Muscle layer of duodenum (tissue), 2 donors: ENCODE measurements around the gene MYH15.

Source experiments
- H3K27ac ChIP-seq: one replicate; pipeline ENCODE4 v1.7.0; 2013; ENCODE audit warnings: mild to moderate bottlenecking, low read length
- H3K27me3 ChIP-seq: one replicate; pipeline ENCODE4 v1.7.0; 2013; ENCODE audit warnings: low read depth, mild to moderate bottlenecking, control low read depth, low read length
- H3K36me3 ChIP-seq, 2 donors: one replicate each; pipeline ENCODE4 v1.7.0; 2013; ENCODE audit warnings: low read length in 2 of 2, control low read depth in 1 of 2, mild to moderate bottlenecking in 1 of 2; ENCODE audit not compliant: insufficient read depth in 2 of 2, control insufficient read depth in 1 of 2
- H3K4me1 ChIP-seq, 2 donors: one replicate each; pipeline ENCODE4 v1.7.0; 2013; ENCODE audit warnings: low read length in 2 of 2, mild to moderate bottlenecking in 2 of 2, control low read depth in 1 of 2, moderate library complexity in 1 of 2; ENCODE audit not compliant: insufficient read depth in 2 of 2, control insufficient read depth in 1 of 2
- H3K4me3 ChIP-seq, 2 donors: one replicate each; pipeline ENCODE4 v1.7.0; 2013; ENCODE audit warnings: low read length in 2 of 2, low read depth in 1 of 2, mild to moderate bottlenecking in 1 of 2
- H3K9me3 ChIP-seq, 2 donors: one replicate each; pipeline ENCODE4 v1.7.0; 2013; ENCODE audit warnings: low read length in 2 of 2, control low read depth in 1 of 2, mild to moderate bottlenecking in 1 of 2; ENCODE audit not compliant: control insufficient read depth in 1 of 2
- donor health status: healthy.

The MYH15 gene

DNA sequence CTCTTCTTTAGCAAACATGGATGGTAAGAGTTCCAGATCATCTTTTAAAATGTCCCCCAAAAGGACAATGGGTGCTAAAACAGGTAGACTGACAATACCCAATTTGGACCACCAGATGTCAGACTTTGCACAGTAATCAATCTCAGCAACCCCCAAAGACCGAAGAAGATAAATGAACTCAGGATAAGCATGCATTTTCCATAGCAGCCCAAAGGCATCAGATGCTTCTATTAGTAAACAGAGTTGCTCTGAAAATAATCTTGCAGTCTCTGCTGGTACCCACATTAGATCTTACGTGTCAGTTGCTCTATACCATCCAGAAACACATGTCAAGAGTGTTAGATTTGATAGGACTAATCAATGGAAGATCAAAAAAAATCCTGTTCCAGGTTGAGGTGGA is 20.6 kb downstream of the MYH15 start:
- Histone ChIP-seq H3K9me3 (no peaks in the 10 kb centered on the region), H3K4me3 (no peak overlapping the region), H3K36me3 (no peaks in the 10 kb centered on the region), H3K4me1 (peaks cover 0 to 10% of the 10 kb centered on the region in 2 donors), H3K27ac (no peak overlapping the region), H3K27me3 (no peaks in the 10 kb centered on the region)

DNA sequence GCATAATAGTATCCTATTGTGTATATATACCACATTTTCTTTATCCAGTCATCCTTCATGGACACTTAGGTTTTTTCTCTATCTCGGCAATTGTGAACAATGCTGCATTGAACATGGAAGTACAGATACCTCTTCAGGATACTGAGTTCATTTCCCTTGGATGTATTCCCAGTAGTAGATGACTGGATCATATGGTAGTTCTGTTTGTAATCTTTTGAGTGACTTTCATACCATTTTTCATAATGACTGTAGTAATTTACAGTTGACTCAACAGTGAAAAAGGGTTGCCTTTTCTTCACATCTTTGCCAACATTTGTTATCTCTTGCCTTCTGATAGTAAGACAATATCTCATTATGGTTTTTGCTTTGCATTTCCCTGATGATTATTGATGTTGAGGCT is 21.8 kb downstream of the MYH15 start:
- Histone ChIP-seq H3K36me3 (no peaks in the 10 kb centered on the region), H3K27ac (no peak overlapping the region), H3K4me1 (peaks cover 0 to 9% of the 10 kb centered on the region in 2 donors), H3K9me3 (no peaks in the 10 kb centered on the region), H3K27me3 (no peaks in the 10 kb centered on the region), H3K4me3 (no peak overlapping the region)

DNA sequence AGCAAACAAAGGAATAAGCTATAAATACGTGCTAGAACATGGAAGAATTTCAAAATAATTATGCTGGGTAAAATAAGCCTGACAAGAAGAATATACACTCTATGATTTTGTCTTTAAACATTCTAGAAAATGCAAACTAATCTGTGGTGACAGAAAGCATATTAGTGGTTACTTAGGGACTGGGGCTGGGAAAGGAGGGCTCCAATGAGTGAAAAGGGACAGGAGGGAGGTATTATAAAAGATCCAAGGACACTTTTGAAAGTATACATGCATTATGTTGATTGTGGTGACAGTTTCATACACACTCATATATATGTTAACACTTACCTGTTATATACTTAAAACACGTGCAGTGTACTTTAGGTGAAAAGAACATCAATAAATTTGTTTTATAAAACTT is 23.0 kb downstream of the MYH15 start:
- H3K27me3 ChIP-seq, result no peaks in the 10 kb centered on the region
- no peaks in the 10 kb centered on the region for H3K36me3 ChIP-seq
- H3K9me3 ChIP-seq, result no peaks in the 10 kb centered on the region
- H3K27ac ChIP-seq, result no peak overlapping the region
- peaks cover 0 to 9% of the 10 kb centered on the region in 2 donors for H3K4me1 ChIP-seq
- H3K4me3 ChIP-seq, result no peak overlapping the region

DNA sequence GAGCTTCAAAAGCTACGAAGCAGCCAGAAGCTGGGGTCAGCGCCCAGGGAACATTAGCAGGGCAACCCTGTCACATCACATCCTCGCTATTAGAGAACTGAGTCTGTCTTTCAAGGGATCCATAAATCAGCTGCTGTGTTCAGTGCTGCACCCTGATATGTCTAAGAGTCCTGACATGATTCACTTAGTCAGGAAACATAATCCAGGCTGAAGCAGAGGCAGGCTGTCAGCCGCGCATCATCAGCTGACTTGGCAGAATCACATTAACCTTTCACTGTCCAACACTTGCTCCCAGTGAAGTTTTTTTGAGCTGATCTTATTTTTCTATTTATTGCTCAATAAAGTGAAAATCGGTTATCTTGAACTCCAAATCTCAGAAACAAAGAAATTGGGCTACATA is 23.5 kb downstream of the MYH15 start:
- Histone ChIP-seq H3K27ac (no peak overlapping the region), H3K36me3 (no peaks in the 10 kb centered on the region), H3K4me3 (no peak overlapping the region), H3K9me3 (no peaks in the 10 kb centered on the region), H3K4me1 (peaks cover 0 to 9% of the 10 kb centered on the region in 2 donors), H3K27me3 (no peaks in the 10 kb centered on the region)

DNA sequence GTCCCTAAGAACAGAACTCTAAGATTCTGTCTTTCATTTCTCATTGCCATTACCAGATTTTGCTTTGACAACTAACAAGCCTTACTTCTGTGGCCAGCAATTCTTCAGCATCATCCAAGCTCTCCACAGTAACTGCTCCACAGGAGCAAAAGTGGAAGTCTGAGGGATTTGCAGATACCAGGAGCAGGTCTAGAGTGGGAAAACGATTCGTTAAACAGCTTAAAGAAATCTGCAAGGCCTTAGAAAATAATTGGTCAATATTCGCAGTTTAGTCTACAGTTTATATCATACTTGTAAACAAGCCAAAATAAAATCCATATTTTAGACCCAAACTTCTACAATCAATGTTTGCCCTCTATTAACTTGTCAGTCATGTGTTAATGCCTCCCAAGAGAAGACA is 24.1 kb downstream of the MYH15 start:
- no peak overlapping the region for H3K4me3 ChIP-seq
- no peak overlapping the region for H3K27ac ChIP-seq
- no peaks in the 10 kb centered on the region for H3K27me3 ChIP-seq

DNA sequence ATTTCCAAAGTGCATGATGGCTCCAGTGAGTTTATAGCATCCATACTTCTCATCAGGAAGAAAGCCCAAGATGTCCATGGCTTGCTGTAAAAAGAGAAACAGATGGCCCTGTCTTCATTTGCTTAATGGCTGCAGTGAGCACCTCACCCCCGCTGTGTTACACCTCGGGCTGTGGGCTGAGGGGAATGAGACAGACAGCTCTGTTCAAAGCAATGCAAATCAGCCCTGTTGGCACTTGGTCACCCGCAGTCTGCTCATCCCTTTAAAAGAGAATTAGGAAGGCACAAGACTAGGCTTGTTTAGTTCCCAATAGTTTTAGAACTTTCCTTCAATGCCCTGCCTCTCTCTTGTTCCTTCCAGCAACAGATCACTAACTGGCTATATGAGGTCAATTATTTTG is 25.2 kb downstream of the MYH15 start:
- Histone ChIP-seq H3K9me3 (no peaks in the 10 kb centered on the region), H3K4me3 (no peak overlapping the region), H3K36me3 (no peaks in the 10 kb centered on the region), H3K27me3 (no peaks in the 10 kb centered on the region), H3K4me1 (peaks cover 0 to 9% of the 10 kb centered on the region in 2 donors), H3K27ac (no peak overlapping the region)

More for the DNA sequence above, 24.1 kb downstream of the MYH15 start:
- H3K9me3 ChIP-seq, result no peaks in the 10 kb centered on the region
- peaks cover 0 to 9% of the 10 kb centered on the region in 2 donors for H3K4me1 ChIP-seq
- H3K36me3 ChIP-seq, result no peaks in the 10 kb centered on the region

DNA sequence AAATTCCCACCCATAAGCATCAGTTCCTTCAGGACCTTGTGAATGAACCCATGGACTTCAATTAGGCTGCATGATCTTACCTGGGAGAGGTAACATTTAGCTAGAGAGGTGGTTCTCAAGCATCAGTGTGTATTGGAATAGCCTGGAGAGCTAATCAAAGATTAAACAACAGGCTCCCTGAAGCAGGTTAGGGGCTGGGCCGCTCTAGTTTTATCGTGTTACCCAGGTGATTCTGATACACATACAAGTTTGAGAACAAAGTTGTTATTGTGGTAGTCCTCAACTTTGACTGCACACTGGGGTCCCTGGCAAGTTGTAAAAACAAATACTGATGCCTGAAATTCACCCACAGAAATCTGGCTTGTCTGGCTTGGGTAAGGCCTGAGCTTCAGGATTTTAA is 31.2 kb downstream of the MYH15 start:
- no peaks in the 10 kb centered on the region for H3K36me3 ChIP-seq
- H3K4me1 ChIP-seq, result no peaks in the 10 kb centered on the region
- H3K4me3 ChIP-seq, result no peak overlapping the region
- H3K27ac ChIP-seq, result no peak overlapping the region
- H3K9me3 ChIP-seq, result no peaks in the 10 kb centered on the region
- H3K27me3 ChIP-seq, result no peaks in the 10 kb centered on the region

DNA sequence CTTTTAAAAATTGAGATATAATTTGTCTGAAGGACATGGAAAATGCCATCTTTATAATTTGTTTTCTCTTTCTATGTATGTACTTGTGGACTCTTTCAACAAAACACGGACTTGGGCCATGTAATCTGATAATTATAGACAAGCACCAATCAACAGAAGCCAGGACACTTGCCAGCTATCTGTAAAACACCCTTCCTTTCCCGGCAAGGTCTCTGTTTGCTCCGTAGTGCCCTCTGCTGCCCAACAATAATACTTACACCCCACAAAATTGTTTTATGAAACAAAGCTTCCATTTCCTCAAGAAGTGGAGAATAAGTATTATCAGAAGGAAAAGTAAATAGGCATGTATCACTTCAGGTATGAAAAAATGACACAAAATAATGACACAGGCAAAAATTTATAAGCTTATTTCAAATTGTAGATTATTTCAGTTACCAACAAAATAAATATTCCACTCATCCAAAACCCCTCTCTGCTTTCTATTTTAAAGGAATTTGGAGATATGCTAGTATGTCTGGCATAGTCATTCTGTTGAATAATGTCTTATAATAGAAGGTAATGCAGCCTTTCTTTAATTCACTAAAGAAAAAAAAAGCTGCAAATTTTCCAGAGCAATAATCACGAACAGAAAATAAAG is 32.8 kb downstream of the MYH15 start:
- H3K4me1 ChIP-seq, result no peaks in the 10 kb centered on the region
- H3K27me3 ChIP-seq, result no peaks in the 10 kb centered on the region
- no peaks in the 10 kb centered on the region for H3K36me3 ChIP-seq
- no peaks in the 10 kb centered on the region for H3K9me3 ChIP-seq
- no peak overlapping the region for H3K4me3 ChIP-seq
- no peak overlapping the region for H3K27ac ChIP-seq

DNA sequence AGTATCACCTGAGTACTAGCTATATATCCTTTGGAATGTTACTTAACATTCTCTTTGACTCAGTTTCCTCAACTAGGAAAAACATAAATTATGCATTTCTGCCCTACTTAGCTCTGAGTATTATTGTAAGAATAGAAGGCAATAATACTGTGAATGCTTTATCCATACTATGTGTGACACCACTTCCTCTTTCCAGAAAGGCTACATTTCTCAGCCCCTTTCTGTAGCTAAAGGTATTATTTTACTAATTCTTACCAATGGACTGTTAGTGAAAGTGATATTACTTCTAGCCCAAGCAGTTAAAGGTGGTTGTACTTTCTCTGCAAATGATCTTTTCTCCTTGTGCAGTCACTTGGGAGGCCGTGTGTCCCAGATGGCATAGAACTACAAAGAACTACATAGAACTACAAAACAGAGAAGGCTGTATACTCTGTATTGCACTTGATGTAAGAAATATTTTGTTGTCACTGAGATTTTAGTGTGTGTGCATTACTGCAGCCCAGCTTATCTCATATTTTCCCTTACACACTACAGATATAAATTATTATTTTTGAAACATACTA is 35.1 kb downstream of the MYH15 start:
- H3K4me3 ChIP-seq, result no peak overlapping the region
- no peaks in the 10 kb centered on the region for H3K27me3 ChIP-seq
- H3K27ac ChIP-seq, result no peak overlapping the region
- no peaks in the 10 kb centered on the region for H3K4me1 ChIP-seq
- H3K9me3 ChIP-seq, result no peaks in the 10 kb centered on the region
- no peaks in the 10 kb centered on the region for H3K36me3 ChIP-seq

DNA sequence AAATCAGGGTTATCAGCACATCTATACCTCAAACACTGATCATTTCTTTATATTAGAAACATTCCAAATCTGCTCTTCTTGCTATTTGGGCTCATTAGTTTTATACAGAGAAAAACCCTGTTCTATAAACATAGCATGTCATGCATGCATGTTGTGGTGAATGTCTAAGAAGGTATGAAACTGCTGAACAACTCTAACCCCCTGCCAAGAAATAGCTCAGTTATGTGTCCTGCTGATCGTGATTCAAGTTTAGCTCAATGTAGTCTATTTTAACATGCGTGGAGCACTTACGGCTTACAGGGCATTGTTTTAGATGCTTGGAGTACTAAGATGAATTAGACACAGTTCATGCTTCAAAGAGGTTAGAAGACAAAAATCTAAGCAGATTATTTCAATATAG is 35.8 kb downstream of the MYH15 start:
- Histone ChIP-seq H3K9me3 (no peaks in the 10 kb centered on the region), H3K27me3 (no peaks in the 10 kb centered on the region), H3K36me3 (no peaks in the 10 kb centered on the region), H3K4me3 (no peak overlapping the region), H3K27ac (no peak overlapping the region), H3K4me1 (no peaks in the 10 kb centered on the region)

DNA sequence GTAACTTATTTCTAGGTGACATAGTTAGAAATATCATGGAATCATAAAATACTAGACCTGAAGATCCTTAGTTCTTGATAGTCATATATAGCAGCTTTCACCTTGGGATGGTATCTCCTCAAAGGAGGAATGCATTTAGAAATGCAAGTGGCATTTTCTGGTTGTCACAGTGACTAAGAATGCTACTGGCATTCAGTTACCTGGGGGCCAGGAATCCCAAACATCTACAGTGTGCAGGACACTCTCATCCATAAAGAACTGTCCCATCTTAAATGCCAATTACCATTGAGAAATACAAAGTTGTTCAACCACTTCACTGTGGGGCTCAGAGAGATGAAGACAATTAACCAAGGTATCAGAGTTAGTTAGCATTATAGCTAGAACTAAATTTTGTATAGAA is 36.7 kb downstream of the MYH15 start:
- Histone ChIP-seq H3K4me1 (no peaks in the 10 kb centered on the region), H3K36me3 (no peaks in the 10 kb centered on the region), H3K27ac (no peak overlapping the region), H3K9me3 (no peaks in the 10 kb centered on the region), H3K4me3 (no peak overlapping the region), H3K27me3 (no peaks in the 10 kb centered on the region)

DNA sequence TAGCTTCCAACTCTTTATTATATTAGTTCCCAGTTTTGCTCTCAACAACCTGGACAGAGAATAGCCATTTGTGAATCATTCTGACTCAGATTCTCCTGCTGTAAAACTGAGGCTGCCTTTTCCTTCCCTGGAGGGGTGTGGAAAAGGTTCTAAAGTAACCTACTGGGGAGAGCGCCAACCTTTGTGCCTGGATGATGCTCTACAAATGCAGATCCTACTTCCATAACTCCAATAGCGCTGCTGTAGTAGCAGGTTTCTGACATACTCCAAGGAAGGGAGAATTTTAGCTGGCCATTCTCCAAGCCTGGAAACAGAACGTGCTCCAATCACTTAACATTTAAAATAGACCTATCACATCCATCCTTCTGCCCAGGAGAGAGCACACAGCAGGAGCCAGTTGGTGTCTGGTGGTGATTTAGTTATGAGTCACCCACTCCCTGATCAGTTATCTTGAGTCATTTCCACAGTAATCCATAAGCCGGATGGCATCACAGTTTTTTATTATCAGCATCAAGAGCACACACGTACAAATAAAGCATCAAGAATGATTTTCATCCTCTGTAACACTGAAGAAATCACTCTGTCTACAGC is 38.3 kb downstream of the MYH15 start:
- Histone ChIP-seq H3K9me3 (no peaks in the 10 kb centered on the region), H3K36me3 (no peaks in the 10 kb centered on the region), H3K27me3 (no peaks in the 10 kb centered on the region), H3K27ac (no peak overlapping the region), H3K4me1 (no peaks in the 10 kb centered on the region), H3K4me3 (no peak overlapping the region)
